K562 (cell line): ENCODE measurements around the gene CENPO. TPM values are rescaled to one million over a fixed set of nuclear protein-coding genes. Genes with fewer than 3 reads are reported as not detected.

Experiments used
- CBX5 ChIP-seq: IDR thresholded peaks from 2 replicates; pipeline ENCODE4 v1.6.1; 2014; ENCODE audit warnings: low read depth, borderline replicate concordance
- CCNT2 ChIP-seq: IDR thresholded peaks from 2 replicates; pipeline ENCODE4 v1.6.1; 2011; ENCODE audit warnings: borderline replicate concordance, low read depth, mild to moderate bottlenecking, moderate library complexity, mixed read lengths, low read length; ENCODE audit not compliant: insufficient read length; ENCODE audit errors: extremely low read depth
- ELF4 ChIP-seq: fragments of 450-650 bp; formaldehyde crosslinking; IDR thresholded peaks from 2 replicates; pipeline ENCODE4 v1.4.0; 2022; ENCODE audit warnings: missing genetic modification characterization
- GATA2 ChIP-seq: sonication (generic); formaldehyde crosslinking; IDR thresholded peaks from 2 replicates; pipeline ENCODE4 v1.4.0; 2020; ENCODE audit warnings: mild to moderate bottlenecking, missing genetic modification reagents
- HDAC2 ChIP-seq: fragments of 450-650 bp; IDR thresholded peaks from 2 replicates; pipeline ENCODE4 v1.6.1; 2016; ENCODE audit warnings: mild to moderate bottlenecking
- MAFF ChIP-seq: IDR thresholded peaks from 2 replicates; pipeline ENCODE4 v1.6.1; 2012; ENCODE audit warnings: low read length, improper control_type of control experiment
- MCM3 ChIP-seq: fragments of 450-650 bp; IDR thresholded peaks from 2 replicates; pipeline ENCODE4 v1.6.1; 2016
- MXI1 ChIP-seq: IDR thresholded peaks from 2 replicates; pipeline ENCODE4 v1.6.1; 2011; ENCODE audit warnings: low read depth, mild to moderate bottlenecking, improper control_type of control experiment, low read length
- NRF1 ChIP-seq, 2 experiments: fragments of 450-650 bp; IDR thresholded peaks in 1 of 2; conservative IDR thresholded peaks in 1 of 2; 2 replicates each; pipeline ENCODE4 v1.6.1; 2014; ENCODE audit warnings: mild to moderate bottlenecking in 2 of 2
- SMARCC2 ChIP-seq: fragments of 450-650 bp; IDR thresholded peaks from 2 replicates; pipeline ENCODE4 v1.6.1; 2017; ENCODE audit warnings: antibody characterized with exemption, moderate library complexity, mild to moderate bottlenecking, low read depth
- STAT5B ChIP-seq: fragments of 250-450 bp; sonication (Bioruptor Pico); IDR thresholded peaks from 2 replicates; pipeline ENCODE4 v1.8.0; 2021; ENCODE audit warnings: mild to moderate bottlenecking, inconsistent platforms
- ZNF146 ChIP-seq: IDR thresholded peaks from one replicate; pipeline ENCODE4 v1.6.1; 2018; ENCODE audit warnings: missing compliant biosample characterization; ENCODE audit not compliant: unreplicated experiment
- ZNF217 ChIP-seq: sonication (generic); formaldehyde crosslinking; IDR thresholded peaks from 2 replicates; pipeline ENCODE4 v1.8.0; 2022; ENCODE audit warnings: mild to moderate bottlenecking, missing genetic modification reagents
- ZNF584 ChIP-seq: fragments of 200-800 bp; sonication (Bioruptor generic); IDR thresholded peaks from 2 replicates; pipeline ENCODE4 v1.6.1; 2016; ENCODE audit warnings: low read depth, mild to moderate bottlenecking, missing genetic modification characterization, missing compliant biosample characterization
- polyA plus RNA-seq, 8 experiments: library from polyadenylated mRNA; depleted of rRNA in 4 of 8; stranded (reverse) in 5 of 8; unstranded in 3 of 8; fragments of >200 nt; fragmentation: Nextera tagmentation in 2 of 8; fragmentation: Illumina TruSeq in 1 of 8; extraction: Ambion mirVana in 2 of 8; extraction: Trizol in 1 of 8; gene quantifications; 2 replicates each; pipeline versions ENCODE4 v1.2.1 to v1.2.3, GENCODE V29; 2011 to 2014; ENCODE audit warnings: inconsistent platforms in 1 of 8, missing spikeins in 1 of 8
- total RNA-seq, 7 experiments: library from RNA; depleted of rRNA in 6 of 7; stranded (reverse); fragments of >200 nt in 6 of 7; fragmentation: Illumina TruSeq in 2 of 7; extraction: Trizol in 2 of 7; gene quantifications; 2 replicates each; pipeline versions ENCODE4 v1.2.1 to v1.2.3, GENCODE V29; 2011 to 2021; ENCODE audit warnings: low replicate concordance in 1 of 7
- TF ChIP-seq, protein P1 (sequence below), 2 experiments: fragments of 450-650 bp in 1 of 2; sonication (generic) in 1 of 2; formaldehyde crosslinking in 1 of 2; IDR thresholded peaks in 1 of 2; conservative IDR thresholded peaks in 1 of 2; 2 replicates each; pipeline versions ENCODE4 v1.6.1 to v1.8.1; 2016 to 2023; ENCODE audit warnings: mild to moderate bottlenecking in 2 of 2, moderate library complexity in 2 of 2, inconsistent platforms in 1 of 2, missing genetic modification reagents in 1 of 2
- TF ChIP-seq, protein P2 (sequence below): fragments of 450-650 bp; IDR thresholded peaks from 2 replicates; pipeline ENCODE4 v1.6.1; 2017; ENCODE audit warnings: antibody characterized with exemption, mild to moderate bottlenecking
- TF ChIP-seq, protein P3 (sequence below): sonication (generic); formaldehyde crosslinking; IDR thresholded peaks from 2 replicates; pipeline ENCODE4 v1.8.0; 2022; ENCODE audit warnings: mild to moderate bottlenecking, low read depth, missing genetic modification reagents
- TF ChIP-seq, protein P4 (sequence below): fragments of 450-650 bp; IDR thresholded peaks from 2 replicates; pipeline ENCODE4 v1.6.1; 2016; ENCODE audit warnings: low read depth, mild to moderate bottlenecking, moderate library complexity
- TF ChIP-seq, protein P5 (sequence below), 2 experiments: fragments of 150-350 bp in 1 of 2; IDR thresholded peaks; 2 replicates each; pipeline ENCODE4 v1.6.1; 2012 to 2016; ENCODE audit warnings: low read depth in 2 of 2, low read length in 2 of 2, mild to moderate bottlenecking in 1 of 2, moderate library complexity in 1 of 2

Gene CENPO
- total and polyA plus RNA-seq, 9 of the 15 experiments (the other 6 are each of a cell fraction or from before 2014, with no cell fraction given), result 30.6 to 59.4 (median 38.9) TPM

DNA sequence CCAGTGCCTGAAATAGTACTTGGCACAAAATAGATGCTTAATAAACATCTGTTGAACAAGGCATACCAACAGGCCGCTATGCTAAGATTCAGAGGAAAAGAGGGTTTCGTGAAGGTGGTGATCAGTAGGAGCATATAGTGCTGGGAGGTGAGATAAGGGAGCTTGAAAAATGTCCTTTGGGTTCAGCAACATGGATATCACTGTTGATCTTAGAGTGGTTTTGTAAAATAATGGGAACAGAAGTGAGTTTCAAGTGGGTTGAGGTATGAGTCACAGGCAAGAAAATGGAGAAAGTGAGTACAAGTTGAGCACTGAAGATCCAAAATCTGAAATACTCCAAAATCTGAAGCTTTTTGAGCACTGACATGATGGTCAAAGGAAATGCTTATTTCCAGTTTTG lies 4.4 kb downstream of the CENPO start (continued):
- TF ChIP-seq, protein P1, sequence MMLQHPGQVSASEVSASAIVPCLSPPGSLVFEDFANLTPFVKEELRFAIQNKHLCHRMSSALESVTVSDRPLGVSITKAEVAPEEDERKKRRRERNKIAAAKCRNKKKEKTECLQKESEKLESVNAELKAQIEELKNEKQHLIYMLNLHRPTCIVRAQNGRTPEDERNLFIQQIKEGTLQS (IDR thresholded peaks at IDR 0.05), result peak; percentile 44
- TF ChIP-seq, protein P1 (CRISPR knock-in tag; conservative IDR thresholded peaks at IDR 0.05), result no peak
- no peak for TF ChIP-seq CCNT2
- TF ChIP-seq NRF1 (conservative IDR thresholded peaks at IDR 0.05 in 1 of 2, IDR thresholded peaks at IDR 0.05 in 1 of 2), result no peak
- no peak for TF ChIP-seq MAFF
- no peak for TF ChIP-seq STAT5B (CRISPR knock-in tag)
- TF ChIP-seq CBX5, result no peak
- TF ChIP-seq, protein P2, sequence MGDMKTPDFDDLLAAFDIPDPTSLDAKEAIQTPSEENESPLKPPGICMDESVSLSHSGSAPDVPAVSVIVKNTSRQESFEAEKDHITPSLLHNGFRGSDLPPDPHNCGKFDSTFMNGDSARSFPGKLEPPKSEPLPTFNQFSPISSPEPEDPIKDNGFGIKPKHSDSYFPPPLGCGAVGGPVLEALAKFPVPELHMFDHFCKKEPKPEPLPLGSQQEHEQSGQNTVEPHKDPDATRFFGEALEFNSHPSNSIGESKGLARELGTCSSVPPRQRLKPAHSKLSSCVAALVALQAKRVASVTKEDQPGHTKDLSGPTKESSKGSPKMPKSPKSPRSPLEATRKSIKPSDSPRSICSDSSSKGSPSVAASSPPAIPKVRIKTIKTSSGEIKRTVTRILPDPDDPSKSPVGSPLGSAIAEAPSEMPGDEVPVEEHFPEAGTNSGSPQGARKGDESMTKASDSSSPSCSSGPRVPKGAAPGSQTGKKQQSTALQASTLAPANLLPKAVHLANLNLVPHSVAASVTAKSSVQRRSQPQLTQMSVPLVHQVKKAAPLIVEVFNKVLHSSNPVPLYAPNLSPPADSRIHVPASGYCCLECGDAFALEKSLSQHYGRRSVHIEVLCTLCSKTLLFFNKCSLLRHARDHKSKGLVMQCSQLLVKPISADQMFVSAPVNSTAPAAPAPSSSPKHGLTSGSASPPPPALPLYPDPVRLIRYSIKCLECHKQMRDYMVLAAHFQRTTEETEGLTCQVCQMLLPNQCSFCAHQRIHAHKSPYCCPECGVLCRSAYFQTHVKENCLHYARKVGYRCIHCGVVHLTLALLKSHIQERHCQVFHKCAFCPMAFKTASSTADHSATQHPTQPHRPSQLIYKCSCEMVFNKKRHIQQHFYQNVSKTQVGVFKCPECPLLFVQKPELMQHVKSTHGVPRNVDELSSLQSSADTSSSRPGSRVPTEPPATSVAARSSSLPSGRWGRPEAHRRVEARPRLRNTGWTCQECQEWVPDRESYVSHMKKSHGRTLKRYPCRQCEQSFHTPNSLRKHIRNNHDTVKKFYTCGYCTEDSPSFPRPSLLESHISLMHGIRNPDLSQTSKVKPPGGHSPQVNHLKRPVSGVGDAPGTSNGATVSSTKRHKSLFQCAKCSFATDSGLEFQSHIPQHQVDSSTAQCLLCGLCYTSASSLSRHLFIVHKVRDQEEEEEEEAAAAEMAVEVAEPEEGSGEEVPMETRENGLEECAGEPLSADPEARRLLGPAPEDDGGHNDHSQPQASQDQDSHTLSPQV, result no peak
- TF ChIP-seq SMARCC2, result no peak
- TF ChIP-seq ZNF217, result no peak
- TF ChIP-seq, protein P3, sequence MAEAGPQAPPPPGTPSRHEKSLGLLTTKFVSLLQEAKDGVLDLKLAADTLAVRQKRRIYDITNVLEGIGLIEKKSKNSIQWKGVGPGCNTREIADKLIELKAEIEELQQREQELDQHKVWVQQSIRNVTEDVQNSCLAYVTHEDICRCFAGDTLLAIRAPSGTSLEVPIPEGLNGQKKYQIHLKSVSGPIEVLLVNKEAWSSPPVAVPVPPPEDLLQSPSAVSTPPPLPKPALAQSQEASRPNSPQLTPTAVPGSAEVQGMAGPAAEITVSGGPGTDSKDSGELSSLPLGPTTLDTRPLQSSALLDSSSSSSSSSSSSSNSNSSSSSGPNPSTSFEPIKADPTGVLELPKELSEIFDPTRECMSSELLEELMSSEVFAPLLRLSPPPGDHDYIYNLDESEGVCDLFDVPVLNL (CRISPR knock-in tag), result no peak
- no peak for TF ChIP-seq ZNF584 (CRISPR knock-in tag)
- TF ChIP-seq ZNF146 (CRISPR knock-in tag), result no peak
- TF ChIP-seq MCM3, result no peak
- TF ChIP-seq, protein P4, sequence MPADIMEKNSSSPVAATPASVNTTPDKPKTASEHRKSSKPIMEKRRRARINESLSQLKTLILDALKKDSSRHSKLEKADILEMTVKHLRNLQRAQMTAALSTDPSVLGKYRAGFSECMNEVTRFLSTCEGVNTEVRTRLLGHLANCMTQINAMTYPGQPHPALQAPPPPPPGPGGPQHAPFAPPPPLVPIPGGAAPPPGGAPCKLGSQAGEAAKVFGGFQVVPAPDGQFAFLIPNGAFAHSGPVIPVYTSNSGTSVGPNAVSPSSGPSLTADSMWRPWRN, result no peak
- TF ChIP-seq GATA2, result peak; percentile 44; the same call in 1 of the 2 replicates
- no peak for TF ChIP-seq MXI1
- TF ChIP-seq ELF4 (CRISPR knock-in tag), result no peak
- TF ChIP-seq HDAC2, result no peak
- TF ChIP-seq, protein P5, sequence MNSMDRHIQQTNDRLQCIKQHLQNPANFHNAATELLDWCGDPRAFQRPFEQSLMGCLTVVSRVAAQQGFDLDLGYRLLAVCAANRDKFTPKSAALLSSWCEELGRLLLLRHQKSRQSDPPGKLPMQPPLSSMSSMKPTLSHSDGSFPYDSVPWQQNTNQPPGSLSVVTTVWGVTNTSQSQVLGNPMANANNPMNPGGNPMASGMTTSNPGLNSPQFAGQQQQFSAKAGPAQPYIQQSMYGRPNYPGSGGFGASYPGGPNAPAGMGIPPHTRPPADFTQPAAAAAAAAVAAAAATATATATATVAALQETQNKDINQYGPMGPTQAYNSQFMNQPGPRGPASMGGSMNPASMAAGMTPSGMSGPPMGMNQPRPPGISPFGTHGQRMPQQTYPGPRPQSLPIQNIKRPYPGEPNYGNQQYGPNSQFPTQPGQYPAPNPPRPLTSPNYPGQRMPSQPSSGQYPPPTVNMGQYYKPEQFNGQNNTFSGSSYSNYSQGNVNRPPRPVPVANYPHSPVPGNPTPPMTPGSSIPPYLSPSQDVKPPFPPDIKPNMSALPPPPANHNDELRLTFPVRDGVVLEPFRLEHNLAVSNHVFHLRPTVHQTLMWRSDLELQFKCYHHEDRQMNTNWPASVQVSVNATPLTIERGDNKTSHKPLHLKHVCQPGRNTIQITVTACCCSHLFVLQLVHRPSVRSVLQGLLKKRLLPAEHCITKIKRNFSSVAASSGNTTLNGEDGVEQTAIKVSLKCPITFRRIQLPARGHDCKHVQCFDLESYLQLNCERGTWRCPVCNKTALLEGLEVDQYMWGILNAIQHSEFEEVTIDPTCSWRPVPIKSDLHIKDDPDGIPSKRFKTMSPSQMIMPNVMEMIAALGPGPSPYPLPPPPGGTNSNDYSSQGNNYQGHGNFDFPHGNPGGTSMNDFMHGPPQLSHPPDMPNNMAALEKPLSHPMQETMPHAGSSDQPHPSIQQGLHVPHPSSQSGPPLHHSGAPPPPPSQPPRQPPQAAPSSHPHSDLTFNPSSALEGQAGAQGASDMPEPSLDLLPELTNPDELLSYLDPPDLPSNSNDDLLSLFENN (IDR thresholded peaks at IDR 0.05; ENCODE audit: low read depth in 2 of 2, low read length in 2 of 2), result no peak
